SK-N-SH (cell line): Measurements from ENCODE around the gene ZNF184. TPM values are rescaled to one million over a fixed set of nuclear protein-coding genes. Genes with fewer than 3 reads are reported as not detected.

Source experiments
- CTCF ChIA-PET: fragments of 300-600, 350-600 bp; formaldehyde crosslinking; extraction: SDS; loops from one replicate; lab custom pipeline; 2021; lab: Yijun Ruan, JAX
- POLR2A ChIA-PET: fragments of 350-600 bp; sonication (Branson Sonifier 250); formaldehyde crosslinking; extraction: SDS; loops from one replicate; lab custom pipeline; 2020; ENCODE audit warnings: antibody characterized with exemption, inconsistent platforms; lab: Yijun Ruan, JAX
- DNase-seq: peaks from one replicate; pipeline ENCODE4 v3.0.0; 2012
- H2AFZ ChIP-seq: fragments of 200-600 bp; sonication (generic); 2 replicates; pipeline ENCODE4 v1.8.1; 2016; ENCODE audit warnings: antibody characterized with exemption, mild to moderate bottlenecking, low read depth
- H3F3A ChIP-seq: fragments of 200-600 bp; sonication (generic); replicated peaks from 2 replicates; pipeline ENCODE3; 2016; ENCODE audit warnings: antibody characterized with exemption, mild to moderate bottlenecking; ENCODE audit not compliant: insufficient read depth
- H3K27ac ChIP-seq, 2 experiments: fragments of 200-500 bp in 1 of 2; fragments of 200-600 bp in 1 of 2; sonication (Bioruptor generic) in 1 of 2; sonication (generic), shearing (Covaris generic) in 1 of 2; 2 replicates each; pipeline versions ENCODE4 v1.5.1 to v1.6.1; 2014 to 2016; ENCODE audit warnings: low read depth in 2 of 2, inconsistent platforms in 1 of 2, low read length in 1 of 2, mild to moderate bottlenecking in 1 of 2, mixed read lengths in 1 of 2
- H3K27me3 ChIP-seq: fragments of 200-600 bp; sonication (generic), shearing (Covaris generic); 2 replicates; pipeline ENCODE4 v1.6.1; 2016; ENCODE audit warnings: mixed run types; ENCODE audit not compliant: insufficient read depth
- H3K36me3 ChIP-seq, 2 experiments: fragments of 200-500 bp in 1 of 2; fragments of 200-600 bp in 1 of 2; sonication (Bioruptor generic) in 1 of 2; sonication (generic) in 1 of 2; replicated peaks in 1 of 2; 2 replicates each; pipeline versions ENCODE3 to v1.5.1; 2014 to 2016; ENCODE audit warnings: low read length in 1 of 2, mild to moderate bottlenecking in 1 of 2; ENCODE audit not compliant: insufficient read depth in 2 of 2, control insufficient read depth in 1 of 2
- H3K4me1 ChIP-seq, 2 experiments: fragments of 200-500 bp in 1 of 2; fragments of 200-600 bp in 1 of 2; sonication (Bioruptor generic) in 1 of 2; sonication (generic), shearing (Covaris generic) in 1 of 2; 2 replicates each; pipeline versions ENCODE4 v1.5.1 to v1.6.1; 2014 to 2016; ENCODE audit warnings: low read depth in 1 of 2, low read length in 1 of 2, mixed run types in 1 of 2; ENCODE audit not compliant: insufficient read depth in 2 of 2, control insufficient read depth in 1 of 2
- H3K4me2 ChIP-seq: fragments of 200-600 bp; sonication (generic), shearing (Covaris generic); 2 replicates; pipeline ENCODE4 v1.6.1; 2017; ENCODE audit warnings: mixed run types
- H3K4me3 ChIP-seq, 2 experiments: fragments of 200-500 bp in 1 of 2; fragments of 200-600 bp in 1 of 2; sonication (Bioruptor generic) in 1 of 2; sonication (generic), shearing (Covaris generic) in 1 of 2; 2 replicates each; pipeline versions ENCODE4 v1.5.1 to v1.8.1; 2014 to 2016; ENCODE audit warnings: low read depth in 2 of 2, inconsistent platforms in 1 of 2, low read length in 1 of 2, mild to moderate bottlenecking in 1 of 2, mixed read lengths in 1 of 2, moderate library complexity in 1 of 2
- H3K79me2 ChIP-seq: fragments of 200-600 bp; sonication (generic); 2 replicates; pipeline ENCODE4 v1.8.1; 2017; ENCODE audit warnings: mild to moderate bottlenecking; ENCODE audit not compliant: insufficient read depth
- H3K9ac ChIP-seq: fragments of 200-600 bp; sonication (generic); 2 replicates; pipeline ENCODE4 v1.6.1; 2017; ENCODE audit warnings: mixed run types
- H3K9me2 ChIP-seq: fragments of 200-600 bp; sonication (generic); 2 replicates; pipeline ENCODE4 v1.6.1; 2017; ENCODE audit warnings: mixed run types
- H3K9me3 ChIP-seq: fragments of 200-600 bp; sonication (generic); 2 replicates; pipeline ENCODE4 v1.6.1; 2017; ENCODE audit warnings: mixed run types, mild to moderate bottlenecking, moderate library complexity
- H4K20me1 ChIP-seq: fragments of 200-600 bp; sonication (generic); 2 replicates; pipeline ENCODE4 v1.6.1; 2017; ENCODE audit warnings: mild to moderate bottlenecking, mixed run types; ENCODE audit not compliant: insufficient read depth
- CHD2 ChIP-seq: fragments of 150-350 bp; IDR thresholded peaks from 2 replicates; pipeline ENCODE4 v1.6.1; 2018; ENCODE audit warnings: low read length; ENCODE audit not compliant: partially characterized antibody
- EZH2phosphoT487 ChIP-seq: fragments of 200-600 bp; sonication (generic); IDR thresholded peaks from 2 replicates; pipeline ENCODE4 v1.6.1; 2017; ENCODE audit warnings: low read depth, mixed run types, mild to moderate bottlenecking, antibody characterized with exemption, moderate library complexity, borderline replicate concordance
- FOXJ3 ChIP-seq: sonication (generic); formaldehyde crosslinking; IDR thresholded peaks from 2 replicates; pipeline ENCODE4 v1.5.1; 2020; ENCODE audit warnings: mild to moderate bottlenecking, missing genetic modification reagents
- FOXM1 ChIP-seq: IDR thresholded peaks from 2 replicates; pipeline ENCODE4 v1.4.0; 2012; ENCODE audit warnings: low read depth, mild to moderate bottlenecking
- GABPA ChIP-seq: IDR thresholded peaks from 2 replicates; pipeline ENCODE4 v1.4.0; 2012; ENCODE audit warnings: low read depth, mild to moderate bottlenecking
- REST ChIP-seq: IDR thresholded peaks from 2 replicates; pipeline ENCODE4 v1.6.1; 2012; ENCODE audit warnings: mild to moderate bottlenecking, low read depth, low read length, moderate library complexity
- RFX5 ChIP-seq: IDR thresholded peaks from 2 replicates; pipeline ENCODE4 v1.6.1; 2012; ENCODE audit warnings: mild to moderate bottlenecking, improper control_type of control experiment, low read length
- SIN3A ChIP-seq: IDR thresholded peaks from 2 replicates; pipeline ENCODE4 v1.6.1; 2012; ENCODE audit warnings: low read depth, mild to moderate bottlenecking, low read length, moderate library complexity, borderline replicate concordance
- TAF1 ChIP-seq: IDR thresholded peaks from 2 replicates; pipeline ENCODE4 v1.6.1; 2012; ENCODE audit warnings: low read depth, mild to moderate bottlenecking, low read length, moderate library complexity, borderline replicate concordance
- WGBS: methylation state at CpG from one replicate; pipeline ENCODE4 v1.1.6; 2017; ENCODE audit warnings: low lambda C conversion rate; 5-methylcytosine and 5-hydroxymethylcytosine counted together
- polyA plus RNA-seq, 3 experiments: library from polyadenylated mRNA; depleted of rRNA; stranded (reverse); fragments of >200 nt; gene quantifications; 2 replicates each; pipeline ENCODE4 v1.2.3, GENCODE V29; 2012
- TF ChIP-seq, protein P1 (sequence below): fragments of 200-600 bp; sonication (generic); IDR thresholded peaks from 2 replicates; pipeline ENCODE4 v1.6.1; 2017; ENCODE audit warnings: antibody characterized with exemption, mild to moderate bottlenecking, moderate library complexity

ZNF184 gene
- polyA plus RNA-seq, 1 of the 3 experiments (the other 2 are of a cell fraction): 1.6 TPM

DNA sequence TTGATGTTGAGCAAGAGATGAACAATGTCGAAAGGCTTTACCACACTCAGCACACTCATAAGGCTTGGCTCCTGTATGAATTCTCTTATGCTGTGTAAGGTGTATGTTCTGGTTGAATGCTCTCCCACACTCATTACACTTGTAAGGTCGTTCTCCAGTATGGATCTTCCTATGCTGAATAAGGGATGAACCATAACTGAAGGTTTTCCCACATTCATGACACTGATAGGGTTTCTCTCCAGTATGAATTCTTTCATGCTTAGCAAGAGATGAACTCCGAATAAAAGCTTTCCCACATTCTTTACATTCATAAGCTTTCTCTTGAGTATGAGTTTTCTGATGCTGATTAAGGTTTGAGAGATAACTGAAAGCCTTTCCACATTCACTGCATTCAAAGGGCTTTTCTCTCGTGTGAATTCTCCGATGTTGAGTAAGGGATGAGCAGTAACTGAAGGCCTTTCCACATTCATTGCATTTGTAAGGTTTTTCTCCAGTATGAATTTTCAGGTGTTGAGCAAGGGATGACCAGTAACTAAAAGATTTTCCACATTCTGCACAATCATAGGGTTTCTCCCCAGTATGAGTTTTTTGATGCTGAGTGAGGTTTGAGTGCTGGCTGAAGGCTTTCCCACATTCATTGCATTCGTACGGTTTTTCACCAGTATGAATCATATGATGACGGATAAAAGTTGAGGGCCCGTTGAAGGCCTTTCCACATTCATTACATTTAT is 21.1 kb downstream of the ZNF184 start (continued):
- TF ChIP-seq REST: no peak

DNA sequence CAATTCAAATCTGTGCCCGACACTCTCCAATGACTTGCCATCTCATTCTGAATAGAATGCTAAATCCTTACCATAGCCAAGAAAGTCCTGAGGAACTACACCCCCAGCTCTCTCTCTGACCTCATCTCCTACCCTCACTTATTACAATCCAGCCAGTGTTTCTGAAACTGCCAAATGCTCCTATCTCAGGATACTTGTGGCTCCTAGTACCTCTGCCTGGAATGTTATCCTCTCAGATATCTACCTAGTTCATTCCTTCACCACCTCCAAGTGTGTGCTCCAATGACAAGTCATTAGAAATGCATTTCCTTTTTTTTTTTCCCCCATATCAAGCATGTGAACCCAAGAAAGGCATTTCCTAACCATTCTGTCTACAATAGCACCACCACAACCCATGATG is 24.4 kb downstream of the ZNF184 start:
- Histone ChIP-seq H3K27ac (no peak overlapping the region), H3K4me2 (no peak overlapping the region), H4K20me1 (no peaks in the 10 kb centered on the region), H3K4me3 (no peak overlapping the region), H3K4me1 (no peaks in the 10 kb centered on the region), H3F3A (no peaks in the 10 kb centered on the region), H2AFZ (no peak overlapping the region), H3K9me2 (no peaks in the 10 kb centered on the region), H3K9me3 (peaks cover 39% of the 10 kb centered on the region), H3K79me2 (no peaks in the 10 kb centered on the region), H3K36me3 (peaks cover 33 to 47% of the 10 kb centered on the region in 2 experiments), H3K9ac (no peak overlapping the region), H3K27me3 (no peaks in the 10 kb centered on the region)
- TF ChIP-seq FOXM1 (no peak), TAF1 (no peak), RFX5 (no peak), FOXJ3 (CRISPR knock-in tag) (no peak), GABPA (no peak), SIN3A (no peak), EZH2phosphoT487 (no peak), CHD2 (no peak)
- TF ChIP-seq, protein P1, sequence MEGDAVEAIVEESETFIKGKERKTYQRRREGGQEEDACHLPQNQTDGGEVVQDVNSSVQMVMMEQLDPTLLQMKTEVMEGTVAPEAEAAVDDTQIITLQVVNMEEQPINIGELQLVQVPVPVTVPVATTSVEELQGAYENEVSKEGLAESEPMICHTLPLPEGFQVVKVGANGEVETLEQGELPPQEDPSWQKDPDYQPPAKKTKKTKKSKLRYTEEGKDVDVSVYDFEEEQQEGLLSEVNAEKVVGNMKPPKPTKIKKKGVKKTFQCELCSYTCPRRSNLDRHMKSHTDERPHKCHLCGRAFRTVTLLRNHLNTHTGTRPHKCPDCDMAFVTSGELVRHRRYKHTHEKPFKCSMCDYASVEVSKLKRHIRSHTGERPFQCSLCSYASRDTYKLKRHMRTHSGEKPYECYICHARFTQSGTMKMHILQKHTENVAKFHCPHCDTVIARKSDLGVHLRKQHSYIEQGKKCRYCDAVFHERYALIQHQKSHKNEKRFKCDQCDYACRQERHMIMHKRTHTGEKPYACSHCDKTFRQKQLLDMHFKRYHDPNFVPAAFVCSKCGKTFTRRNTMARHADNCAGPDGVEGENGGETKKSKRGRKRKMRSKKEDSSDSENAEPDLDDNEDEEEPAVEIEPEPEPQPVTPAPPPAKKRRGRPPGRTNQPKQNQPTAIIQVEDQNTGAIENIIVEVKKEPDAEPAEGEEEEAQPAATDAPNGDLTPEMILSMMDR: no peak
- ChIA-PET CTCF (no interaction called here), POLR2A (no interaction called here)
- DNase-seq: no peak
- 91% methylated on average over 1 of the region's 1 CpG for WGBS
